ENCODE measurements around the gene ABHD8.

The ABHD8 gene

GRCh38 chr19:17332360-17332676 is 29.1 kb upstream of the ABHD8 start:
- no peak for TF ChIP-seq EGR1 (IDR thresholded peaks at IDR 0.05)
- TF ChIP-seq NFIC (IDR thresholded peaks at IDR 0.05) = no peak
- TF ChIP-seq, protein P1, sequence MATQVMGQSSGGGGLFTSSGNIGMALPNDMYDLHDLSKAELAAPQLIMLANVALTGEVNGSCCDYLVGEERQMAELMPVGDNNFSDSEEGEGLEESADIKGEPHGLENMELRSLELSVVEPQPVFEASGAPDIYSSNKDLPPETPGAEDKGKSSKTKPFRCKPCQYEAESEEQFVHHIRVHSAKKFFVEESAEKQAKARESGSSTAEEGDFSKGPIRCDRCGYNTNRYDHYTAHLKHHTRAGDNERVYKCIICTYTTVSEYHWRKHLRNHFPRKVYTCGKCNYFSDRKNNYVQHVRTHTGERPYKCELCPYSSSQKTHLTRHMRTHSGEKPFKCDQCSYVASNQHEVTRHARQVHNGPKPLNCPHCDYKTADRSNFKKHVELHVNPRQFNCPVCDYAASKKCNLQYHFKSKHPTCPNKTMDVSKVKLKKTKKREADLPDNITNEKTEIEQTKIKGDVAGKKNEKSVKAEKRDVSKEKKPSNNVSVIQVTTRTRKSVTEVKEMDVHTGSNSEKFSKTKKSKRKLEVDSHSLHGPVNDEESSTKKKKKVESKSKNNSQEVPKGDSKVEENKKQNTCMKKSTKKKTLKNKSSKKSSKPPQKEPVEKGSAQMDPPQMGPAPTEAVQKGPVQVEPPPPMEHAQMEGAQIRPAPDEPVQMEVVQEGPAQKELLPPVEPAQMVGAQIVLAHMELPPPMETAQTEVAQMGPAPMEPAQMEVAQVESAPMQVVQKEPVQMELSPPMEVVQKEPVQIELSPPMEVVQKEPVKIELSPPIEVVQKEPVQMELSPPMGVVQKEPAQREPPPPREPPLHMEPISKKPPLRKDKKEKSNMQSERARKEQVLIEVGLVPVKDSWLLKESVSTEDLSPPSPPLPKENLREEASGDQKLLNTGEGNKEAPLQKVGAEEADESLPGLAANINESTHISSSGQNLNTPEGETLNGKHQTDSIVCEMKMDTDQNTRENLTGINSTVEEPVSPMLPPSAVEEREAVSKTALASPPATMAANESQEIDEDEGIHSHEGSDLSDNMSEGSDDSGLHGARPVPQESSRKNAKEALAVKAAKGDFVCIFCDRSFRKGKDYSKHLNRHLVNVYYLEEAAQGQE (IDR thresholded peaks at IDR 0.05; ENCODE audit: low read depth) = peak; percentile 82
- no peak for TF ChIP-seq EP300 (IDR thresholded peaks at IDR 0.05; ENCODE audit: borderline replicate concordance)

GRCh38 chr19:17331045-17331558 is 27.9 kb upstream of the ABHD8 start:
- no peak for TF ChIP-seq NFIC (IDR thresholded peaks at IDR 0.05)
- TF ChIP-seq CEBPB (IDR thresholded peaks at IDR 0.05) = no peak
- no peak for TF ChIP-seq TAF1 (IDR thresholded peaks at IDR 0.05; ENCODE audit: low read depth)
- no peak for TF ChIP-seq RAD21 (IDR thresholded peaks at IDR 0.05; ENCODE audit: low read depth)
- no peak for TF ChIP-seq TCF12 (IDR thresholded peaks at IDR 0.05; ENCODE audit: low read depth)
- no peak for TF ChIP-seq EGR1 (IDR thresholded peaks at IDR 0.05)
- no peak for TF ChIP-seq ZBTB7A (IDR thresholded peaks at IDR 0.05; ENCODE audit: low read depth)
- TF ChIP-seq, protein P2, sequence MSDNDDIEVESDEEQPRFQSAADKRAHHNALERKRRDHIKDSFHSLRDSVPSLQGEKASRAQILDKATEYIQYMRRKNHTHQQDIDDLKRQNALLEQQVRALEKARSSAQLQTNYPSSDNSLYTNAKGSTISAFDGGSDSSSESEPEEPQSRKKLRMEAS (IDR thresholded peaks at IDR 0.05) = no peak
- no peak for TF ChIP-seq EP300 (IDR thresholded peaks at IDR 0.05; ENCODE audit: borderline replicate concordance)
- no peak for TF ChIP-seq FOXM1 (IDR thresholded peaks at IDR 0.05; ENCODE audit: borderline replicate concordance, low read depth)

DNA sequence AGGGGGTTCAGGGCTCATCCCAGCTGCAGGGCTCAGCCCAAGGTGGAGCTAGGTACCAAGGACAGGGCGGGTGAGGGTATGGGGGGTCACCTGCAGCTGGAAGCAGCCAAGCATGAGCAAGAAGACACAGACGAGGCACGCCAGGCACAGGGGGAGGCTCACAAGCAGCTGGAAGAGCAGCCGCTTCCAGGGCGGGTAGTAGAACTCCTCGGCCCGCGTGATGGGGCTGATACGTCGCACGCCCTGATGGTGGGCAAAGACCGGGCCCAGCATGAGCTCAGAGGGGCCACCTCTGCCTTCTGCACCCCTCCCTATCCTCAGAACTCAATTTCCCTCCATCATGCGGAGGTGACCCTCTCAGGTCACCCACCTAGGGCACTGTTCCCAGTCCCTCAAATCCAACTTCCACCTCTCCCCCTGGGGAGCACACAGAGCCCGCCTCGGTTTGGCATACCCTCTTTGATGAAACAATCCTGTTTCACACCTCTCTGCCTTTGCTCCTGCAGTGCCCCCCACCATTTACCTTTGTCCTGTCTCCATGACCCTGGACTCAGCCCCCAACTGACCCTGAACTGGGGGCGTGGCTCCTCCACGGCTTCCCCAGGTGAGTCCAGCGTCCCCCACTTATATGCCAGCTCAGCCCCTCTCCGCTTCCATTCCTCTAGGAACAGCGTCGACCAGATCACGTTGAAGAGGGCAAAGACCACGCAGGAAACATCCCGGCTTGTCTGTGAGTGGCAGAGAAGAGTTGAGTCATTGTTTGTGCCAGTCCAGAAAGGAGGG is 27.2 kb upstream of the ABHD8 start:
- no peak for TF ChIP-seq CREB1 (IDR thresholded peaks at IDR 0.05; ENCODE audit: low read depth)
- TF ChIP-seq, protein P2 (IDR thresholded peaks at IDR 0.05) = no peak
- TF ChIP-seq FOXM1 (IDR thresholded peaks at IDR 0.05; ENCODE audit: borderline replicate concordance, low read depth) = no peak
- TF ChIP-seq, protein P3, sequence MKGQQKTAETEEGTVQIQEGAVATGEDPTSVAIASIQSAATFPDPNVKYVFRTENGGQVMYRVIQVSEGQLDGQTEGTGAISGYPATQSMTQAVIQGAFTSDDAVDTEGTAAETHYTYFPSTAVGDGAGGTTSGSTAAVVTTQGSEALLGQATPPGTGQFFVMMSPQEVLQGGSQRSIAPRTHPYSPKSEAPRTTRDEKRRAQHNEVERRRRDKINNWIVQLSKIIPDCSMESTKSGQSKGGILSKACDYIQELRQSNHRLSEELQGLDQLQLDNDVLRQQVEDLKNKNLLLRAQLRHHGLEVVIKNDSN (IDR thresholded peaks at IDR 0.05) = no peak
- TF ChIP-seq TCF12 (IDR thresholded peaks at IDR 0.05; ENCODE audit: low read depth) = no peak
- no peak for TF ChIP-seq YY1 (IDR thresholded peaks at IDR 0.05; ENCODE audit: low read depth)
- no peak for TF ChIP-seq CEBPB (IDR thresholded peaks at IDR 0.05)
- TF ChIP-seq ZBTB7A (IDR thresholded peaks at IDR 0.05; ENCODE audit: low read depth) = no peak
- TF ChIP-seq EP300 (IDR thresholded peaks at IDR 0.05; ENCODE audit: borderline replicate concordance) = no peak
- no peak for TF ChIP-seq NFIC (IDR thresholded peaks at IDR 0.05)

DNA sequence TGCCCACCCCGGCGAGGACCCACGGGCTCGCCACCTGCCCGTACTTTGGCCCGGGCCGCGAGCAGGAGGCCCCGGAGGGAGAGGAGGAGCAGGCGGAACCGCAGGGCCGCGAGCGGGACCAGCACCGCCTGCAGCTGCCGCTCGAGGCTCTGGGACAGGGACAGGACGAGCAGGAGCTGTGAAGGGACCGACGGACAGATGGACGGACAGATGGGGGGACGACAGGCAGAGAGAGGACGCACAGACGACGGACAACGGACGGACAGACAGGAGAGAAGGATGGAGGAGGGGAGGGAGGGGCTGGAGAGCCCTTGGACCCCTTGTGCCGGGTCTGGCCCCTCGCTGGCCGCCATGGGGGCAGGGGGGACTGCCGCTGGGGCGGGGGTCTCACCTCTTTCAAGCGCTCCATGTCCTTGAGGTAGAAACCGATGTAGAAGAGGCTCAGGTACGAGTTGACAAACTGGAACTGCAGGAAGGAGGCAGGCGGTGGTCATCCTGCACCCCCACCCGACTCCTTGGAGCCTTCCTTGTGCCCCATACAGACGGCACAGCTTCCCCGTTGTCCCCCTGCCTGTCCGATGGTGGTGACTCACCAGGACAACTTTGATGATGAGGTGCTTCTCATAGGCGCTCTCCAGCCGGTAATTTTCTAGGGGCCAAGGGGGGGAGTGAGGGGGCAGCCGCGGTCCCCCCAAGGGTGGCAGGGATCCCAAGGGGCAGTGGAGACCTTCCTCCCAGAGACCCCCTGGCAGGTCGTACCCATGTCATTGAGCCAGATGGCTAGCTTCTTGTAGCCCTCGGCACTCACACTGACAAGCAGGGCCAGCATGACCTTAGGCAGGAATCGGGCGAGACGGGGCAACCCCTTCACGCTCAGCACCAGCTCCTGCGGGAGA is 26.4 kb upstream of the ABHD8 start:
- no peak for TF ChIP-seq CREB1 (IDR thresholded peaks at IDR 0.05; ENCODE audit: low read depth)
- no peak for TF ChIP-seq YY1 (IDR thresholded peaks at IDR 0.05; ENCODE audit: low read depth)
- TF ChIP-seq RAD21 (IDR thresholded peaks at IDR 0.05; ENCODE audit: low read depth) = no peak
- TF ChIP-seq, protein P1 (IDR thresholded peaks at IDR 0.05; ENCODE audit: low read depth) = no peak
- TF ChIP-seq TAF1 (IDR thresholded peaks at IDR 0.05; ENCODE audit: low read depth) = no peak
- TF ChIP-seq, protein P3 (IDR thresholded peaks at IDR 0.05) = no peak

DNA sequence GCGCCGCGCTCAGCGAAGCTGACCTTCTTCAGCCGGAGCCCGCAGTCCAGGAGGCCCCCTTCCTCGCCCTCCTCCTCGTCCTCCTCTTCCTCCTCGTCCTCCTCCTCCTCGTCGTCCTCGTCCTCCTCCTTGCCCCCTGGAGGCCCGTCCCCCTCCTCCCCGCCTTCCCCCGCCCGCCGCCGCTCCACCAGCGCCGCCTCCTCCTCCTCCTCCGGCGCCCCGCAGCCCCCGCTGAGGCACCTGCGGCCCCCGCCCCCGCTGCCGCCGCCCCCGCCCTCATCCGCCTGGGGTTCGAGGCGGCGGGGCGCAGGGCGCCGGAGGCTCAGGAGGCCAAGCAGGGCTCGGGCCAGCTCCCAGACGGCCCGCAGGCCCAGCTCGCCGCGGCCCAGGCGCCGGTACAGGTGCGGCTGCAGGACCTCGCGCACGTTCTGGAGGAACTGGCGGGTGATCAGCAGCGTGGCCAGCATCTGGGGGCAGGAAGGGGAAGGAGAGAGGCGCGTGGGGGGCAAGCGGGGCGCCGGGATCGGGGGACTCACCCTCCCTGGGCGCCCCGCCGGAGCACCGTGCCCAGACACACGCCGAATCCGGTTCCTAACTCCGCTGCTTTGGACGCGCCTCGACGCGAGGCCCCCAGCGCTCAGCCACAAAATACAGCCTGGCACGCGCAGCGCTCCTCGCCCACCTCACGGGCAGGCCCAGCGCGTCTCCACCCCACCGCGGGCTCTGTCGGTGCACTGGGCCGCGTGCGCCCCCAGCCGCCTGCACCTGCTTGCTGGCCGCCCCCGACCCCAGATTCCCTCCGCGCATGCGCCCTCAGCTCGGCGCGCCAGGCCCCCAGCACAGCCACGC is 25.5 kb upstream of the ABHD8 start:
- no peak for TF ChIP-seq ZBTB7A (IDR thresholded peaks at IDR 0.05; ENCODE audit: low read depth)
- no peak for TF ChIP-seq YY1 (IDR thresholded peaks at IDR 0.05; ENCODE audit: low read depth)
- no peak for TF ChIP-seq CEBPB (IDR thresholded peaks at IDR 0.05)
- no peak for TF ChIP-seq NFIC (IDR thresholded peaks at IDR 0.05)
